NCI-H2107 treated with DMSO at 0.1 percent for 48 hours (cell line): ENCODE results near the gene NFE2L3.
"Not testable (repeated sequence)": the region's sequence is repeated elsewhere in the genome, so short reads cannot be mapped to it uniquely, and the experiment has no call there.

ENCODE experiments used
- DNase-seq: peaks from one replicate; lab custom pipeline; 2025; ENCODE audit not compliant: unreplicated experiment; lab: John Stamatoyannopoulos, UW

Gene NFE2L3

DNA sequence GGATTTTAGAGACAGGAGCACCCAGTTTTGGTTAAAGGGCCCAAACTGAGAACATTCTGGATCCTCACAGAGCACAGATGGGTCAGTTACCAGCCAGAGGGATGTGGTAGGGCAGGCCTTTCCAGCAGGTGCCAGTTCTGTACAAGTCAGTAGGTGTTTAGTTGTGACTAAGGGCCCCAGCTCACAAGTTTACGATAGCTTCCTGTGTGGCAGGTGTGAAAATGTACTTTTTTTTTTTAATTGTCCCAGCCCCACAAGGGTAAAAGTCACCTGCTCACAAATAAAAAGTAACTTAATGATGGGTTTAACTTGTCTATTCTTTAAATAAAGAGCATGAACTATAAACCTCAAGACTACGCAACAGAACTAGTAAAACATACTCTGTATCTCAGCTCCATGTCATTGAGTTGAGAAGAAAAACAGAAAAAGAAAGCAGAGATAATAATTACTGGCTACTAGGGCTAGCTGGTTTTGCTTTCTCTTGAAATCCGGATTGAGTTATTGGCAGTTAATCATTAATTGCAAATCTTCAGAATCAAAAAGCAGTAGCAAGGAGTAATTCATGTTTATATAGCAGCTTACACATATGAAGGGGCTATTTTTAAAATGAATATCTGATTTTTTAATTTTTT is 15.4 kb downstream of the NFE2L3 start:
- no peak for DNase-seq

DNA sequence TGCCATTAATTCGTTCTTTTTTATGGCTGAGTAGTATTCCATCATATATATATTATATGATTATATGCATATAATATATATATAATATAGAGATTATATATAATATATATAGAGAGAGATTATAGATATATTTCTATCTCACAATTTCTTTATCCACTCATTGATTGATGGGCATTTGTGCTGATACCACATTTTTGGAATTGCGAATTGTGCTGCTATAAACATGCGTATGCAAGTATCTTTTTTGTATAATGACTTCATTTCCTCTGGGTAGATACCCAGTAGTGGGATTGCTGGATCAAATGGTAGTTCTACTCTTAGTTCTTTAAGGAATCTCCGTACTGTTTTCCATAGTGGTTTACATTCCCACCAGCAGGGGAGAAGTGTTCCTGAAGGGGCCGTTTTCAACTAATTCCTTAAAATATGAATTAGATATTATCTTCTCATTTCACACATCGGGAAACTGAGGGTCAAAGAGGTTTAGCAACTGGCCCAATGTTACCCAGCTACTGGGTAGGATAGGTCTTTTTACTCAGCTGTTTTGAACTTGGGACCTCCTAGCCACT is 16.5 kb downstream of the NFE2L3 start:
- DNase-seq: no peak

DNA sequence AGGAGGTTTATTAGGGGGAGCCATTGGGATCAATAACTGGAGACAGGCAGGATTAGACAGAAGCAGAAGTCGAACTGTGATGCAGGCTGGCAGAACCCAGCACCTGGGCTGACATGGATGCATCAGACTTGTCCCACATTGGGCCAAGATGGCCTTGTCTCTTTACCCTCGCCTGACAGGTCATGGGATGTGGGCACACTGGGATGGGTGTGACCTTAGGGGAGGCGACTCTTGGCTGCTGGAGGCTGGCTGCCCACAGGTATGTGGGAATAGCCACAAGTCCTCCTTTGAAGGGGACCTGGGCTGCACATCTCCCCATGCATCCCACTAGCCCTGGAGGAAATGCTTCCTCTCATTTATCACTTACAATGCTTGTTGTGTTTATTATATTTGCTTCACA is 17.3 kb downstream of the NFE2L3 start:
- DNase-seq: no peak

DNA sequence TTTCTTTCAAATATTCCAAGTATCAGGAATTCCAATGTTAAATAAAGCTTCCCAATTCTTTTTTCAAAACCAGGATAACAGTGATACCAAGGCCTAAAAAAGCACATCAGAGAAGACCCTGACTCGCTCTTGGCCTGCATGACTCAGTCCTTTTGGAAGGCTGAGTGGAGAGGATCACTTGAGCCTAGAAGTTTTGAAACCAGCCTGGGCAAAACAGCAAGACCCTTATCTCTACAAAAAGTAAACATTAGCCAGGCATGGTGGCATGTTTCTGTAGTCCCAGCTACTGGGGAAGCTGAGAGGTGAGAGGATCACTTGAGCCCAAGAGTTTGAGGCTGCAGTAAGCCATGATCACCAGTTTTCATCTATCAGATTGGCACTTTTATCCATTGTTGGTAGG is 18.7 kb downstream of the NFE2L3 start:
- DNase-seq: no peak

DNA sequence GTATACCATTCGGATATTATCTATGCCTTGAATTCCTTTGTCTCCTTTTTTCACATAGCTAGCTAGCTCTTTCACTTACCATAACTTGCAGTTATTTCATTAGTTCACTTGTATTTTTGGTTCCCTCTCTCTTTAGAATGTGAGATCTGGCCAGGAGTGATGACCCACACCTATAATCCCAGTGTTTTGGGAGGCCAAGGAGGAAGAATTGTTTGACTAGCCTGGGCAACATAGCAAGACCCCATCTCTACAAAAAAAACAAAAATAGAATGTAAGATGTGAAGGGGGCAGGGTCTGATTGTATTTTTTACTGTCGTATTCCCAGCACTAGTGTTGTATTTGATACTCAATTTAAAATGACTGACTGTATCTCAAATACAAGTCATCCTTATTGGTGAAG is 19.6 kb downstream of the NFE2L3 start:
- no peak for DNase-seq

DNA sequence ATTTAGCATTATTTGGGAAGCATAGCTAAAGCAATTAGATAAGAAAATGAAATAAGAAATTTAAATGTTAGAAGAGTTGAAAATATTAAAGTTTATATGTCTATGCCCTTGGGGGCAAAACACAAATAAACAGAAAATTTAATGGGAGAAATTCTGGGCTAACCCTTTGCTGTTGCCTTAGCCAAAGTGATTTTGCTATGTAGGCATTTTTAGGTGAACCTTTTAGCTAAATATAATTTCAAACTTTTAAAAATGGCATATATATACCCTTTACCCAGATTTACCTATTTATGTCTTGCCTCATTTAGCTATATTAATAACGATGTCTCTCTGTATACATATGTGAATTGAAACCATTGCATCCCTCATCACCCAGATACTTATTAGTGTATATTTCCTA is 20.1 kb downstream of the NFE2L3 start:
- no peak for DNase-seq

DNA sequence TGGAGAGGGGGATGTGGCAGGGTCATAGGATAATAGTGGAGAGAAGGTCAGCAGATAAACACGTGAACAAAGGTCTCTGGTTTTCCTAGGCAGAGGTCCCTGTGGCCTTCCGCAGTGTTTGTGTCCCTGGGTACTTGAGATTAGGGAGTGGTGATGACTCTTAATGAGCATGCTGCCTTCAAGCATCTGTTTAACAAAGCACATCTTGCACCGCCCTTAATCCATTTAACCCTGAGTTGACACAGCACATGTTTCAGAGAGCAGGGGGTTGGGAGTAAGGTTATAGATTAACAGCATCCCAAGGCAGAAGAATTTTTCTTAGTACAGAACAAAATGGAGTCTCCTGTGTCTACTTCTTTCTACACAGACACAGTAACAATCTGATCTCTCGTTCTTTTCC is 23.9 kb downstream of the NFE2L3 start:
- DNase-seq: not testable (repeated sequence)

DNA sequence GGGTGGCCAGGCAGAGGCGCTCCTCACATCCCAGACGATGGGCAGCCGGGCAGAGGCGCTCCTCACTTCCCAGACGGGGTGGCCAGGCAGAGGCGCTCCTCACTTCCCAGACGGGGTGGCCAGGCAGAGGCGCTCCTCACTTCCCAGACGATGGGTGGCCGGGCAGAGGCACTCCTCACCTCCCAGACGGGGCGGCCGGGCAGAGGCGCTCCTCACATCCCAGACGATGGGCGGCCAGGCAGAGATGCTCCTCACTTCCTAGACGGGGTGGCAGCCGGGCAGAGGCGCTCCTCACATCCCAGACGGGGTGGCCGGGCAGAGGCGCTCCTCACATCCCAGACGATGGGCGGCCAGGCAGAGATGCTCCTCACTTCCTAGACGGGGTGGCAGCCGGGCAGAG is 24.7 kb downstream of the NFE2L3 start:
- DNase-seq: not testable (repeated sequence)

DNA sequence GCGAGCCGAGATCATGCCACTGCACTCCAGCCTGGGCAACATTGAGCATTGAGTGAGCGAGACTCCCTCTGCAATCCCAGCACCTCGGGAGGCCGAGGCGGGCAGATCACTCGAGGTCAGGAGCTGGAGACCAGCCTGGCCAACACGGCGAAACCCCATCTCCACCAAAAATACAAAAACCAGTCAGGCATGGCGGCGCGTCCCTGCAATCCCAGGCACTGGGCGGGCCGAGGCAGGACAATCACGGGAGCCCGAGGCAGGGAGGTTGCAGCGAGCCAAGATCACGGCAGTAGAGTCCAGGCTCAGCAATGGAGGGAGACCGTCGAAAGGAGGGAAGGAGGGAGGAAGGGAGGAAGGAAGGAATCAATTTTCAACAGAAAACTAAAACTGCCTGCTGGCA is 25.3 kb downstream of the NFE2L3 start:
- not testable (repeated sequence) for DNase-seq

DNA sequence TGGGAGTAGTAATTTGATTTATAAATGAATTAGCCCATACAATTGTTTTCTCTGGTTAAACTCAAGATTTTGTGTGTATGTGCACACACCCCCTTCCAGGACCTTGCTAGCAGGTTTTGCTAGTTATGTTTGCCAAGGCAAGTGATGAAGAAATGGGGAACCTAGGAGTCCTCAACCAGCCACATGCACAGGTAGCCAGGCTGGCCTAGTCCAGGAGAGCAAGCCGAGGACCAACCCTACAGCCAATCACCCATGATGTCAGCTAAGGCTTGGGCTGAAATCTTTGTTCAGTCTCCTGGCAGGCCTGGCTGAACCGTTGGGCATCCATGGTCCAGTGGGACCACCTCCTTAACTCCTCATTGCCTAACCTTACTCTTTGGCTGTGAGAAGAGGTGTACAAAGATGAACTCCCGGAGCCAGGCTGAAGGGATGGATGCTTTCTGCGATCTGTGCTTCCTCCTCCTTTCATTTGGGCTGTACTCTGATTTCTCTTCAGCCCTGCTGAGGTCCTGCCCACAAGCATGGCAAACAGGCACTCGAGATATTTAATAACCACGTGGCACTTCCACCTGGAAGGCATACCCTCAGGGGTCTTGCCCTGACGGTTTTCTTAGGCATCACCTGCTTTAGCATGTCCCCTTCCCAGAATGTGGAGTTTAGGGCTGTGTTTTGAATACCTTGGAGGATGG is 26.4 kb downstream of the NFE2L3 start:
- no peak for DNase-seq

DNA sequence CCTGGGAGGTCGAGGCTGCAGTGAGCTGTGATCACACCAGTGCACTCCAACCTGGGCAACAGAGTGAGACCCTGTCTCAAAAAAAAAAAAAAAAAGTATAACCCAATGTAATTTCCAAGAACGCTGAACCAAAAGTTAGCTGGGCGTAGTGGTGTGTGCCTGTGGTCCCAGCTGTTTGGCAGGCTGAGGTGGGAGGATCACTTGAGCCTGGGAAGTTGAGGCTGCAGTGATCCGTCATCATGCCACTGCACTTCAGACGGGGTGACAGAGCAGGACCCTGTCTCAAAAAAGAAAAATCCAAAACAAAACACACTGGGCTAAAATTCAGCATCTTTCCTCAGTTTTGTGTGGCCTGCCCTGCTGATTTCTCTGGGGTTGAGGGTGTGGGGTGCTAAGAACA is 27.4 kb downstream of the NFE2L3 start:
- DNase-seq: no peak

DNA sequence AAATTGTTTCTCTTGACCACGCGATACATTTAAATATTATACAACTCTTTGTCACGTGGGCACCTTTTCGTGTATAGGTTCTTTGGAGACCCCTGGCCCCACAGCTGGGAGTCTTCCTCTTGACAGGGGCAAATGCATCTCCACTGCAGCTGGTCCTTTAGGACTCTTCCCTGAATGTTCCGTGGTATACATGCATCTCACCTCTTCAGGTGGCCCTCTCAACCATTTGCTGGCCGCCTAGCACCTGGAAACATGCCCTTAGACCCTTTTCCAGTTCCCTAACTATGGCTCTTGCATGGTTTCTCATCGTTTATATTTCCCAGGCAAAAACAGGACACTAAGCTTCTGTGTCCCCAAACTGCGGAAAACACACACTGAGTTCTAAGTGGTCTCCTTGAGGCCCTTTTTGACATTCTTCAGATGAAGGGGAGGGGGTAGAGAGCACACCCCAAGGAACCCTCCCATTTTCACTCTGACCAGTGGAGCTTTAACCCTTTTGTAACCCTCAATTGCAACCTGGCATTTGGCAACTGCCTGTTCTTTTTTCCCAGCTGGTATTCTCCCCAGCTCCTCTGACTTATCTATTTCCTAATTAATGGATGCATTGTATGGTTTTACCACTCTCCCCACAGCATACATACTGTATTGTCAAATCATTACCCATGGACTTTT is 28.0 kb downstream of the NFE2L3 start:
- no peak for DNase-seq

DNA sequence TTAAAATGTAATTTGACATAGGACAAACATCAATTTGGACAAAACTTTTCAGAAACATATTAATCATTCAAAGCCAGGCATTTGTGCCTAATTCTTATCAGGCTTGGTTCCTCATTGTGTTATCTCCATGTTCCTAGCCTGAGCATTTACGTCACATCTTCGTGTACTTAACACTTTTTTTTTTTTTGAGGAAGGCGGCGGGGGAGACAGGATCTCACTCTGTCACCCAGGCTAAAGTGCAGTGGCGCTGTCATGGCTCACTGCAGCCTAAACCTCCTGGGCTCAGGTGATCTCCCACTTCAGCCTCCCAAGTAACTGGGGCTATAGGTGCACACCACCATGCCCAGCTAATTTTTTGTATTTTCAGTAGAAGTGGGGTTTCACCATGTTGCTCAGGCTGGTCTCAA is 28.8 kb downstream of the NFE2L3 start:
- DNase-seq: no peak

DNA sequence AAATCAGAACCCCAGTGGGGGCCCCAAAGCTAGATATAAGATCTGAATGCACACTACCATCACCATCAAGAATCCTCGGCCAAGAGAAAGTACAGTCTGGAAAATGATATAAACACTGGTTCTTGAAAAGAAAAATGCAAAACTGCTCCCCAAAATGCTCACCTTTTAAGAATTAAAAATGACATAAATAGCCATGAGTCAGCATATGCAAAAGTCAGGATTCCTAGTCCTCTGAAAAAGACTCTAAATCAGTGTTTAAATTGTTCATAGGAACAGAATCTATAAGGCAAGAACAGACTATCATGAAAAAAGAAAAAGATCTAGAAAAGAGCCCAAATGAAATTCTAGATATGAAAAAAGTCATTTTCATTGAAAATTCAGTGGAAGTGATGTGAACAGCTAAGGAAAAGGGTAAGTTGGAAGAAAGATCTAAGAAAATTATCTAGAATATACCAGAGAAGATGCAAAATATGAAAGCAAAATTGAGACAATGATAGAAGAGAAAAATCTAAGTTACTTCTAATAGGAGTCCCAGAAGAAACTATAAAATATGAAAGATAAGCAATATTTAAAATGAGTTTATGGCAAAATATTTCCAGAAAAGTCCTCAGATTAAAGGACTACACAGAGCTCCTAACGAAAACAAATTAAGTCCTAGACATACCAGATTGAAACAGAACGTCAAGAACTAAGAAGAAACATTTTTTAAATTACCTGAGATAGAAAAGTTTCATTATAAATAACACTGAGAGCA is 29.7 kb downstream of the NFE2L3 start:
- no peak for DNase-seq

DNA sequence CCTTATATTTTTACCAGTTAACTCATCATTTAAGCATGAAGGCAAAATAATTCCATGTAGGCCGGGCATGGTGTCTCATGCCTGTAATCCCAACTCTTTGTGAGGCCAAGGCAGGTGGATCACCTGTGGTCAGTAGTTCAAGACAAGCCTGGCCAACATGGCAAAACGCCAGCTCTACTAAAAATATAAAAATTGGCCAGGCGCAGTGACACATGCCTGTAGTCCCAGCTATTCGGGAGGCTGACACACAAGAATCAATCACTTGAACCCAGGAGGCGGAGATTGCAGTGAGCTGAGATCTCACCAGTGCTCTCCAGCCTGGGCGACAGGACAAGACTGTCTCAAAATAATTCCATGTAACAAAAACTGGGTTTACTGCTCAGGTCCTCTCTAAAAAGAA is 30.3 kb downstream of the NFE2L3 start:
- DNase-seq: no peak

DNA sequence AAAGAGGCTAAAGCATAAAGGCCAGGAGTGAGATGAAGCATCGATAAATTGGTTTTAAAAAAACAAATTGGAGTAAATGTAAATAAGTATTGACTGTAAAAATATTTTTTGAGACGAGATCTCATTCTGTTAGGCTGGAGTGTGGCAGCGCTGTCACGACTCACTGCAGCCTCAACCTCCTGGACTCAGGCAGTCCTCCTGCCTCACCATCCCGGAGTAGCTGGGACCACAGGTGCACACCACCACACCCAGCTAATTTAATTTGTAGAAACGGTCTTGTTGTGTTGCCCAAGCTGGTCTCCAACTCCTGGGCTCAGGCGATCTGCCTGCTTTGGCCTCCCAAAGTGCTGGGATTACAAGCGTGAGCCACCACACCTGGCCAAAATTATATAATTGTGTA is 30.7 kb downstream of the NFE2L3 start:
- no peak for DNase-seq

DNA sequence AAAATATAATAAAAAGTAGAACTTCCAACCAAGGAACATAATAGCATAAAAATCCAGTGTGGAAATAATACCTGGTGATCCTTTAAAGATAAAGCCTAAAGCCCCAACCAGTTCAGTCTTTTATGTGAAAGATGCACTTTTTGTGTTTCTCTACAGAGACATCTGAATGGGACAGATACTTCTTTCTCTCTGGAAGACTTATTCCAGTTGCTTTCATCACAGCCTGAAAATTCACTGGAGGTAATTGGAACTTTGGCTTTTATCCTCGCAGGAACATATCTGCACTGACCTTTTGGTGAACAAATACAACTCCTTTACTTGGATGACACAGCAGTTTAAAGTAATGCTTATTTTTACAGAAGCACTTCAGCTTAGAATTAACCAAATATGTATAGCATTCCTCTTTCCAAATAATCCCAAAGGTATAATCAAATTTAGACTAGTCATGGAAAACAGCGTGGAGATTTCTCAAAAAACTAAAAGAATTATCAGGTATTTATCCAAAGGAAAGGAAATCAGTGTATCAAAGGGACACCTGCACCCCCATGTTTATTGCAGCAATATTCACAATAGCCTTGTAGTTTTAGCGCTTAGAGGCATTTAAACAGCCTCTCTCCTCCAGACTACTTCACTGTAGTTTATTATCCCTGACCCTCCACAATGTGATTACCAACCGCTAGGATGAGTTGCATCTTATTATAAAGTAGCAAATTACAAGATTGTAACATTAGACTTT is 31.7 kb downstream of the NFE2L3 start:
- no peak for DNase-seq

DNA sequence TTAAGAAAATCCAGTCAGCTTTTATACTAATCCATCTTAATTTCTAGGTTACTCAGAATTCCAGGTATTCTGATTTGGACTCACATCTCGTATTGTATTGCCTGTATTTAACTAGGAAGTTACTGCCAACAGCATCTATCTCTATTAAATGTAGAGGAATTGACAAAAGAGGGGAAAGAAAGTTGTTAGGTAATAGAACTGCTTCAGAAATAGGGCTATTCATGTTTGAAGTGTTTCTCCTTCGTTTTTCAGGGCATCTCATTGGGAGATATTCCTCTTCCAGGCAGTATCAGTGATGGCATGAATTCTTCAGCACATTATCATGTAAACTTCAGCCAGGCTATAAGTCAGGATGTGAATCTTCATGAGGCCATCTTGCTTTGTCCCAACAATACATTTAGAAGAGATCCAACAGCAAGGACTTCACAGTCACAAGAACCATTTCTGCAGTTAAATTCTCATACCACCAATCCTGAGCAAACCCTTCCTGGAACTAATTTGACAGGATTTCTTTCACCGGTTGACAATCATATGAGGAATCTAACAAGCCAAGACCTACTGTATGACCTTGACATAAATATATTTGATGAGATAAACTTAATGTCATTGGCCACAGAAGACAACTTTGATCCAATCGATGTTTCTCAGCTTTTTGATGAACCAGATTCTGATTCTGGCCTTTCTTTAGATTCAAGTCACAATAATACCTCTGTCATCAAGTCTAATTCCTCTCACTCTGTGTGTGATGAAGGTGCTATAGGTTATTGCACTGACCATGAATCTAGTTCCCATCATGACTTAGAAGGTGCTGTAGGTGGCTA is 32.5 kb downstream of the NFE2L3 start:
- DNase-seq: not testable (repeated sequence)

DNA sequence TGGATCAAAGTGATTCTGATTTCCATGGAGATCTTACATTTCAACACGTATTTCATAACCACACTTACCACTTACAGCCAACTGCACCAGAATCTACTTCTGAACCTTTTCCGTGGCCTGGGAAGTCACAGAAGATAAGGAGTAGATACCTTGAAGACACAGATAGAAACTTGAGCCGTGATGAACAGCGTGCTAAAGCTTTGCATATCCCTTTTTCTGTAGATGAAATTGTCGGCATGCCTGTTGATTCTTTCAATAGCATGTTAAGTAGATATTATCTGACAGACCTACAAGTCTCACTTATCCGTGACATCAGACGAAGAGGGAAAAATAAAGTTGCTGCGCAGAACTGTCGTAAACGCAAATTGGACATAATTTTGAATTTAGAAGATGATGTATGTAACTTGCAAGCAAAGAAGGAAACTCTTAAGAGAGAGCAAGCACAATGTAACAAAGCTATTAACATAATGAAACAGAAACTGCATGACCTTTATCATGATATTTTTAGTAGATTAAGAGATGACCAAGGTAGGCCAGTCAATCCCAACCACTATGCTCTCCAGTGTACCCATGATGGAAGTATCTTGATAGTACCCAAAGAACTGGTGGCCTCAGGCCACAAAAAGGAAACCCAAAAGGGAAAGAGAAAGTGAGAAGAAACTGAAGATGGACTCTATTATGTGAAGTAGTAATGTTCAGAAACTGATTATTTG is 33.3 kb downstream of the NFE2L3 start:
- no peak for DNase-seq
